Pancreas (tissue), 10 donors: ENCODE measurements around the gene PLEKHA8. TPM values are rescaled to one million over a fixed set of nuclear protein-coding genes. Genes with fewer than 3 reads are reported as not detected.

Source experiments
- ATAC-seq, 4 donors: fragments of 200-7000 bp; cut with Tn5 transposase; one replicate each; pipeline versions ENCODE4 v1.8.0 to v1.9.1; 2020; ENCODE audit warnings: mild to moderate bottlenecking in 4 of 4, moderate library complexity in 4 of 4
- DNase-seq, 6 donors: peaks; one replicate each; pipeline ENCODE4 v3.0.0-alpha.2; 2020
- FAIRE-seq: peaks from 2 replicates; lab custom pipeline; 2012; peaks lifted over from hg19 to GRCh38; lab: Jason Lieb, UNC
- H3K27ac ChIP-seq, 4 donors: fragments of 200-600 bp; sonication (generic); 1 replicate in 3 of 4; 2 replicates in 1 of 4; pipeline versions ENCODE4 v1.5.0 to v1.8.0; 2020
- H3K27me3 ChIP-seq, 4 donors: fragments of 200-600 bp; one replicate each; pipeline ENCODE4 v1.8.0; 2021
- H3K36me3 ChIP-seq, 3 donors: fragments of 200-600 bp; sonication (generic) in 1 of 3; one replicate each; pipeline versions ENCODE4 v1.5.0 to v1.8.0; 2020 to 2021
- H3K4me1 ChIP-seq, 3 donors: fragments of 200-600 bp; one replicate each; pipeline ENCODE4 v1.8.0; 2021
- H3K4me3 ChIP-seq, 4 donors: fragments of 200-600 bp; sonication (generic) in 2 of 4; one replicate each; pipeline versions ENCODE4 v1.5.0 to v1.8.0; 2020 to 2021
- H3K9me3 ChIP-seq, 4 donors: fragments of 200-600 bp; one replicate each; pipeline ENCODE4 v1.8.0; 2021
- WGBS, 2 donors: extraction: QIAGEN DNeasy Blood & Tissue Kit; methylation state at CpG; one replicate each; pipeline ENCODE4 v1.1.7; 2013; 5-methylcytosine and 5-hydroxymethylcytosine counted together
- intact Hi-C, 3 donors: fragments of 100-400 bp; cut with DNase I; formaldehyde crosslinking; loops; one replicate each; pipeline versions ENCODE4 v1.11.1 to v1.14.2; 2022
- polyA plus RNA-seq, 2 donors: library from polyadenylated mRNA; stranded (reverse); fragments of 200-250 nt; gene quantifications; one replicate each; pipeline ENCODE4 v1.2.3, GENCODE V29; 2013
- total RNA-seq, 6 donors: library from RNA; stranded (reverse); fragmentation: NEBNext Ultra II Directional in 4 of 6; extraction: Animal tissue kit (Norgen Biotek cat#: 25700) in 4 of 6; gene quantifications; one replicate each; pipeline versions ENCODE4 v1.2.1 to v1.2.4, GENCODE V29; 2021 to 2023
- TF ChIP-seq, protein P1 (sequence below), 4 donors: fragments of 200-600 bp; sonication (generic) in 3 of 4; IDR thresholded peaks; one replicate each; pipeline versions ENCODE4 v1.5.0 to v1.8.0; 2021; ENCODE audit warnings: antibody characterized with exemption in 4 of 4
- donor health status: healthy with polysubstance abuse.
- donor health status: DM: no; HTN: no; CAD: no; lungs with moderate emphysema.
- donor health status: DM: no; HTN: no; CAD: no.
- donor health status: control.
- donor health status: control.
- donor health status: Bipolar disorder and iron deficiency.
- donor health status: DM: yes; HTN: yes; CAD: no.
- donor health status: DM: no; HTN: no; CAD: no.
- donor health status: DM: no; HTN: no; CAD: no.
- donor health status: DM: yes; HTN: yes; CAD: no.

PLEKHA8 gene
- total and polyA plus RNA-seq, 8 donors: 1.7 to 9.7 (median 4.3) TPM

- DNase-seq (no peak), FAIRE-seq (no peak), ATAC-seq (no peak)
- H3K9me3 ChIP-seq: no peaks in the 10 kb centered on the region
- H3K4me1 ChIP-seq: peaks cover 9 to 22% (median 12%) of the 10 kb centered on the region in 3 donors
- TF ChIP-seq, protein P1, sequence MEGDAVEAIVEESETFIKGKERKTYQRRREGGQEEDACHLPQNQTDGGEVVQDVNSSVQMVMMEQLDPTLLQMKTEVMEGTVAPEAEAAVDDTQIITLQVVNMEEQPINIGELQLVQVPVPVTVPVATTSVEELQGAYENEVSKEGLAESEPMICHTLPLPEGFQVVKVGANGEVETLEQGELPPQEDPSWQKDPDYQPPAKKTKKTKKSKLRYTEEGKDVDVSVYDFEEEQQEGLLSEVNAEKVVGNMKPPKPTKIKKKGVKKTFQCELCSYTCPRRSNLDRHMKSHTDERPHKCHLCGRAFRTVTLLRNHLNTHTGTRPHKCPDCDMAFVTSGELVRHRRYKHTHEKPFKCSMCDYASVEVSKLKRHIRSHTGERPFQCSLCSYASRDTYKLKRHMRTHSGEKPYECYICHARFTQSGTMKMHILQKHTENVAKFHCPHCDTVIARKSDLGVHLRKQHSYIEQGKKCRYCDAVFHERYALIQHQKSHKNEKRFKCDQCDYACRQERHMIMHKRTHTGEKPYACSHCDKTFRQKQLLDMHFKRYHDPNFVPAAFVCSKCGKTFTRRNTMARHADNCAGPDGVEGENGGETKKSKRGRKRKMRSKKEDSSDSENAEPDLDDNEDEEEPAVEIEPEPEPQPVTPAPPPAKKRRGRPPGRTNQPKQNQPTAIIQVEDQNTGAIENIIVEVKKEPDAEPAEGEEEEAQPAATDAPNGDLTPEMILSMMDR (IDR thresholded peaks at IDR 0.05): no peak
- H3K27me3 ChIP-seq: no peaks in the 10 kb centered on the region
- no peak overlapping the region for H3K27ac ChIP-seq
- intact Hi-C loops: loop anchor here in 2 of 3 donors (5.0 to 10.0 kb wide), 4 partner anchors 107 to 397 kb away; no protein-coding TSS in a partner anchor
- no peak overlapping the region for H3K4me3 ChIP-seq
- H3K36me3 ChIP-seq: no peaks in the 10 kb centered on the region
- WGBS, 2 donors: 89 to 91% methylated on average over 6 of the region's 6 CpGs
These were observed 139.7 kb downstream of the PLEKHA8 start for GRCh38 chr7:30167901-30168300.

DNA sequence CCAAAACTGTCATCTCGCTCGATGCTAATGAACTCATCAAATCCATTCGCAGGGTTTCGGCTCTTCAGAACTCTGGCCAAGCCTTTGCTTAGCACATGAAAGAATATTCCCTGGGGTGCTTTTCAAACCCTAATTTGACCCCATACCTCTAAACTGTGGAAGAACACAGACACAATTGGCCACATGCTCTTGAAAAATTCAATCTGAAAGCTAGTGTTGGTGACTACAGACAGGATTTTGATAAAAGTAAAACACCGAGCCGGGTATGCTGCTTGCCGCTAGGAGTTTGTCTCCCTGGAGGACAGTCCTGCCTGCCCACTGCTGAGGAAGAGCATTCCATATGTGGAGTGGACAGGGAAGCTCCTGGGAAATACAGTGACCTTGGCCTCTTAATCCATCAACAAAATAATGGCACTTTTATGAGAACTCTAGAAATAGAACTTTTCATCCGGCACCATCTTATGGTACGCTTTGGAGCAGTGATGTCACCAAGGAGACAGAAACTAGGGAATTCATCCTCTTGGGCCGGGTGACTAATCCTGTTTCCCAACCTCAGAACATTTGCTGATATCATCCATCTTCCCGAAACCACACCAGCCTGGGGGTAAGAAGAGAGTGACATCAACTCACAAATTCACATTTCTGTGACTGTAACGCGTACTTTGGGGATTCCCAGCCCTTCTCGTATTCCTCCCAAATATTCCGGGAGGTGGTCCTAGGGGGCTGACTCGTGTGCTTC is 140.8 kb downstream of the PLEKHA8 start:
- no peaks in the 10 kb centered on the region for H3K36me3 ChIP-seq
- H3K9me3 ChIP-seq: no peaks in the 10 kb centered on the region
- intact Hi-C loops: loop anchor here in 2 of 3 donors (5.0 to 10.0 kb wide), 4 partner anchors 106 to 396 kb away; no protein-coding TSS in a partner anchor
- TF ChIP-seq, protein P1 (IDR thresholded peaks at IDR 0.05): no peak
- H3K4me1 ChIP-seq: peaks cover 20 to 32% (median 23%) of the 10 kb centered on the region in 3 donors
- no peak overlapping the region for H3K27ac ChIP-seq
- 85 to 88% methylated on average over 16 of the region's 16 CpGs for WGBS, 2 donors
- DNase-seq (no peak), ATAC-seq (no peak), FAIRE-seq (no peak)
- H3K4me3 ChIP-seq: no peak overlapping the region
- H3K27me3 ChIP-seq: no peaks in the 10 kb centered on the region

DNA sequence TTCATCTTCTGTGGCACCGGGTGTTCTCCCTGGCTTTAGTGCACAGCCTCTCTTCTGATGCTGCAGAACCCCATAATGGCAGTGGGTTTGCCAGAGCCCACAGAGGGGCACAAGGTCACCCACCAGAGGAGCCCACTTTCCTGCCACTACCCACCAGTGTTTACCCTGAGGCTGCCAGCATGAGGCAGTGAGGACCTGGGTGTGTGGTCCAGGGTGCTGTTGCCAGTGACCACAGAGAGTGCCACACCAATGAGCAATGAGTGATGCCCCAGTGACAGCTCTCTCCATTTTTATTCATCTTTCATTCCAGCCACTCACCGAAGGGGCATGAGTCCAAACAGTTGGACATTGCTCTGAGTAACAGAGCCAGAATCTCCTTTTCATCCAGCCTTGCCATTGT is 141.4 kb downstream of the PLEKHA8 start:
- no peaks in the 10 kb centered on the region for H3K27me3 ChIP-seq
- no peaks in the 10 kb centered on the region for H3K9me3 ChIP-seq
- 85 to 90% methylated on average over 2 of the region's 2 CpGs for WGBS, 2 donors
- no peak overlapping the region for H3K27ac ChIP-seq
- H3K36me3 ChIP-seq: no peaks in the 10 kb centered on the region
- FAIRE-seq: no peak
- no peak overlapping the region for H3K4me3 ChIP-seq
- H3K4me1 ChIP-seq: peaks cover 26 to 36% (median 29%) of the 10 kb centered on the region in 3 donors
- DNase-seq: no peak
- ATAC-seq: no peak
- intact Hi-C loops: loop anchor here in 2 of 3 donors (5.0 to 10.0 kb wide), 4 partner anchors 105 to 395 kb away; no protein-coding TSS in a partner anchor
- TF ChIP-seq, protein P1 (IDR thresholded peaks at IDR 0.05): no peak

DNA sequence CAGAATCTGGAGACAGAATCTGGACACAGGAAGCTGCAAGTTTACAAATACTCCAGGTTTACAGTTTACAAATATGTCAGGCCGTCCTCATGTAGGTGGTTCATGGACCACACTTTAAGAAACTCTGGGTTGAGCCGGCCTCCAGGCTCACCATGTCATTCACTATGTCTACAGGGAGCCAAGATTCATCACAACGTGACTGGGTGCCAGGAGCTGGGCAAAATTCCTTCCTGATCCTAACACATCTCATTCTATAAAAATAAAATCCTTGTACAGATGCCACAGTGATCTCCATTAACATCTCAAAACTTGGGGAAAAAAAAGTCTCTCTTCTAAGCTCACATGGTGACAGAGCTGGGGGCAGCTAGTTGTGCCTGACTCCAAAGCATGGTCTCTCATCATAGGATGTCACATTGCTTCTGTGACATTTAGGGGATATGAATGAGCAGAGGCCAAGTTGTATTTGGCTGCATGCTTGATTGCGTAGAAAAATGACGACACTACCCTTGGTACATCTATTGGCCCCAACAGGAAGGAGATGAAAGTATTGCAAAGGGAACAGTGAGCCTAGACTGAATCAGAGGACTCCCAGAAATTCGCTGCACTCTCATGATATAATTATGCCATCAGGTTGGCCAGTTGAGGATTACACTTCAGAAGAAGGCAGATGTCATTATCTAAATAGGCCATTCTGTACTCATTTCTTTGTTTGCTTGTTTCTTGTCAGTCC is 142.4 kb downstream of the PLEKHA8 start:
- no peak for DNase-seq
- Histone ChIP-seq H3K27ac (no peak overlapping the region), H3K4me3 (no peak overlapping the region), H3K4me1 (peaks cover 23 to 36% (median 27%) of the 10 kb centered on the region in 3 donors), H3K9me3 (no peaks in the 10 kb centered on the region), H3K36me3 (no peaks in the 10 kb centered on the region), H3K27me3 (no peaks in the 10 kb centered on the region)
- intact Hi-C loops: no loop called here
- no peak for FAIRE-seq
- ATAC-seq: no peak
- TF ChIP-seq, protein P1 (IDR thresholded peaks at IDR 0.05): no peak
- 83 to 91% methylated on average over 6 of the region's 6 CpGs for WGBS, 2 donors
